Ectodermal cell (in vitro differentiated cells): ENCODE measurements around the gene KRTAP5-9.

Source experiments
- H3K27ac ChIP-seq: 2 replicates; pipeline ENCODE4 v1.7.0; 2013; ENCODE audit warnings: mild to moderate bottlenecking, low read depth, low read length; ENCODE audit not compliant: insufficient read depth, poor library complexity, severe bottlenecking
- H3K27me3 ChIP-seq: 2 replicates; pipeline ENCODE4 v1.7.0; 2013; ENCODE audit warnings: mild to moderate bottlenecking, low read length; ENCODE audit not compliant: insufficient read depth, control insufficient read depth, poor library complexity, severe bottlenecking
- H3K36me3 ChIP-seq: one replicate; pipeline ENCODE4 v1.7.0; 2013; ENCODE audit warnings: low read length; ENCODE audit not compliant: control insufficient read depth, insufficient read depth
- H3K4me1 ChIP-seq: one replicate; pipeline ENCODE4 v1.7.0; 2013; ENCODE audit warnings: low read length; ENCODE audit not compliant: control insufficient read depth, insufficient read depth
- H3K4me3 ChIP-seq: 2 replicates; pipeline ENCODE4 v1.7.0; 2013; ENCODE audit warnings: low read depth, low read length, control low read depth; ENCODE audit not compliant: insufficient read depth
- H3K9me3 ChIP-seq: 2 replicates; pipeline ENCODE4 v1.7.0; 2013; ENCODE audit warnings: mild to moderate bottlenecking, low read length, moderate library complexity; ENCODE audit not compliant: control insufficient read depth
- WGBS, 2 experiments: methylation state at CpG; one replicate each; pipeline ENCODE4 v1.1.7; 2013; ENCODE audit warnings: missing lambda C conversion rate in 2 of 2; 5-methylcytosine and 5-hydroxymethylcytosine counted together

KRTAP5-9 gene

DNA sequence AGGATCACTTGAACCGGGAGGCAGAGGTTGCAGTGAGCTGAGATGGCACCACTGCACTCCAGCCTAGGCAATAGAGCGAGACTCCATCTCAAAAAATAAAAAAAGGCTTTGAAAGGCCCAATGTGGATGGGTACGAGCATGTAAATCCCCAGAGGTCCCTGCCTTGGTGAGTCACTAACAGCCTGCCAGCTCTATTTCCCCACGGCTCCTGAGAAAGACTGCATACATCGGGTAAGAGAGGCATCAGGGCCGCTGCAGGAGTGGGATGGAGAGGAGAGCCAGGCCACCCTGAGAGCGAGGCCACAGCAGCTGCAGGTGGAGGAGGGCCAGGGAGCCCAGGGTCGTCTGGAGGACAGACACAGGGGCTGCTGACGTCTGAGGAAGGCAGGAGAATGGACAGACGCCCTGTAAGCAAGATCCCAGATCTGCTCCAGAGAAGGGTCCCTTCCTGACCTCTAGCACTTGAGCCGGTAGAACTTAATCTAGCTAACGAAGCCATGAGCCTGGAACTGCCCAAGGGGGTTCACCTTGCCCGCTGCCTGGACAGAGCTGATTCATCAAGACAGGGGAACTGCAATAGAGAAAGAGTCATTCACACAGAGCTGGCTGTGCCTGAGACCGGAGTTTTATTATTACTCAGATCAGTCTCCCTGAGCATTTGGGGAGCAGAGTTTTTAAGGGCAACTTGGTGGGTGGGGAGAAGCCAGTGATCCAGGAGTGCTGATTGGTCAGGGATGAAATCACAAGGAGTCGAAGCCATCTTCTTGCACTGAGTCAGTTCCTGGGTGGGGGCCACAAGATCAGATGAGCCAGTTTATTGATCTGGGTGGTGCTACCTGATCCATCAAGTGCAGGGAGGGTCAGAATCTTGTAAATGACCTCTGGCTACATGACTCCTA lies 5.1 kb upstream of the KRTAP5-9 start:
- no peaks in the 10 kb centered on the region for H3K9me3 ChIP-seq
- no peaks in the 10 kb centered on the region for H3K36me3 ChIP-seq
- no peaks in the 10 kb centered on the region for H3K4me1 ChIP-seq
- 88 to 89% methylated on average over 15 of the region's 15 CpGs for WGBS, 2 experiments
- H3K4me3 ChIP-seq, result no peak overlapping the region
- no peaks in the 10 kb centered on the region for H3K27me3 ChIP-seq
- H3K27ac ChIP-seq, result no peak overlapping the region

DNA sequence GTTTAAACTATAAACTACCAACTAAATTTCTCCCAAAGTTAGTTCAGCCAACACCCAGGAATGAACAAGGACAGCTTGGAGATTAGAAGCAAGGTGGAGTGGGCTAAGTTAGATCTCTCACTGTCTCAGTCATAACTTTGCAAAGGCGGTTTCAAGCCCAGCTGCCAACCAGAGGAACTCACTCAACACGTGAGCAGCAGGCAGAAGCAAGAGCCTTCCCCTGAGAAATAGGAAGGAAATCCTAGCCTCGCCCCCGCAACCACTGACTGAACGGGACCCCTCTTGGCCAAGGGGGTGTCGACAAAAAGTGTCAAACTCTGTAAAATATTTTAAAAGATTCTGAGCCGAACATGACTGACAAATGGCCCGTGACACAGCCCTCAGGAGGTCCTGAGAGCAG lies 4.4 kb upstream of the KRTAP5-9 start:
- 84 to 88% methylated on average over 8 of the region's 8 CpGs for WGBS, 2 experiments
- Histone ChIP-seq H3K36me3 (no peaks in the 10 kb centered on the region), H3K4me1 (no peaks in the 10 kb centered on the region), H3K9me3 (no peaks in the 10 kb centered on the region), H3K27me3 (no peaks in the 10 kb centered on the region), H3K27ac (no peak overlapping the region), H3K4me3 (no peak overlapping the region)

DNA sequence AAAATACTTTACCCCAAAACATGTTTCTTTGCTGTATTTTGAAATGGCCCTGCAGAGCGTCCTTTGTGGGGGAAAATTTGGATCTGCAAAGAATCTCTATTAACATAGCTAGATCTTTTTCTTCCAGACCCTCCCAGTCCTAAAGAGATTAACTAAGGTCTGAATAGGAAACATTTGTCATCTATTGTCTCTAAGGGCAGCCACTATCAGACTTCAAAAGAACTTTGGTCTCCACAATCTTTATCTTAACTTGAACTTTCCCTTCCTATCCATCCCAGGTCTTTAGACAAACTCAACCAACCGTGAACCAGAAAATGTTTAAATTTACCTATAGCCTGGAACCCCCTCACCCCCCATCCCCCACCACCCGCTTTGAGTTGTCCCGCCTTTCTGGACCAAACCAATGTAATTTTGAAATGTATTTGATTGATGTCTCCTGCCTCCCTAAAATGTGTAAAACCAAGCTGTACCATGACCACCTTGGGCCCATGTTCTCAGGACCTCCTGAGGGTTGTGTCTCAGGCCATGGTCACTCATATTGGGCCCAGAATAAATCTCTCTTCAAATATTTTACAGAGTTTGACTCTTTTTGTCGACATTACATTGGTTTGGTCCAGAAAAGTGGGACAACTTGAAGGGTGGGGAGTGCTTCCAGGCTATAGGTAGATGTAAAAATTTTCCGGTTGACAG lies 3.5 kb upstream of the KRTAP5-9 start:
- WGBS, 2 experiments, result 83% methylated on average over 3 to 6 of the region's 6 CpGs
- Histone ChIP-seq H3K9me3 (no peaks in the 10 kb centered on the region), H3K4me1 (no peaks in the 10 kb centered on the region), H3K27me3 (no peaks in the 10 kb centered on the region), H3K4me3 (no peak overlapping the region), H3K27ac (no peak overlapping the region), H3K36me3 (no peaks in the 10 kb centered on the region)

DNA sequence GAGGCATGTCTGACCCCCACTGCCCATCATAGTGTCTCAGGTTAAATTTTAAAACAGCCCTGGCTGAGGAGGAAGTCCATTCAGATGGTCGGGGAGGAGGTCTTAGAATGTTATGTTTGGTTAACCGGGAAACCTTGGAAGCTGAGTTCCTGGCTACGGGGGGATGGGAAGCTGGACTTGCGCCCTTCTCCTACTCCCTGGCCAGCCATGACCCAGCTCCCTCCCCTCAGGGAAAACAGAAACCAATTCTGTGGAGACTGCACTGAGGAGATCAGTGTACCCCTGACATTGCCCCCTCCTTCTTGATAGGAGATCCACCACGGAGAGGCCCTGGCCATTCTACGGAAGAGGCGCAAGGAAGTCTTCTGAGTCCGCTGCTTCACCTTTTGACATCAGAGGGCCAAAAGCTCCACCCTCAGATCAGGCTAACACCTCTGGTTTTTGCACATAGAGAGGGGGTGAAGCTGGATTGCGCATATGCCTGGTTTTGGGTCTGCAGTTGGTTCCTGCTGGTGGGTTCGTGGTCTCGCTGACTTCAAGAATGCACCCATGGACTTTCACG lies 2.7 kb upstream of the KRTAP5-9 start:
- Histone ChIP-seq H3K27ac (no peak overlapping the region), H3K27me3 (no peaks in the 10 kb centered on the region), H3K9me3 (no peaks in the 10 kb centered on the region), H3K4me1 (no peaks in the 10 kb centered on the region), H3K4me3 (no peak overlapping the region), H3K36me3 (no peaks in the 10 kb centered on the region)
- 94 to 95% methylated on average over 12 of the region's 12 CpGs for WGBS, 2 experiments

DNA sequence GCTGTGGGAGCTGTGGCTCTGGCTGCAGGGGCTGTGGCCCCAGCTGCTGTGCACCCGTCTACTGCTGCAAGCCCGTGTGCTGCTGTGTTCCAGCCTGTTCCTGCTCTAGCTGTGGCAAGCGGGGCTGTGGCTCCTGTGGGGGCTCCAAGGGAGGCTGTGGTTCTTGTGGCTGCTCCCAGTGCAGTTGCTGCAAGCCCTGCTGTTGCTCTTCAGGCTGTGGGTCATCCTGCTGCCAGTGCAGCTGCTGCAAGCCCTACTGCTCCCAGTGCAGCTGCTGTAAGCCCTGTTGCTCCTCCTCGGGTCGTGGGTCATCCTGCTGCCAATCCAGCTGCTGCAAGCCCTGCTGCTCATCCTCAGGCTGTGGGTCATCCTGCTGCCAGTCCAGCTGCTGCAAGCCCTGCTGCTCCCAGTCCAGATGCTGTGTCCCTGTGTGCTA lies 514 bp downstream of the KRTAP5-9 start:
- WGBS, 2 experiments, result 82 to 87% methylated on average over 5 of the region's 5 CpGs

DNA sequence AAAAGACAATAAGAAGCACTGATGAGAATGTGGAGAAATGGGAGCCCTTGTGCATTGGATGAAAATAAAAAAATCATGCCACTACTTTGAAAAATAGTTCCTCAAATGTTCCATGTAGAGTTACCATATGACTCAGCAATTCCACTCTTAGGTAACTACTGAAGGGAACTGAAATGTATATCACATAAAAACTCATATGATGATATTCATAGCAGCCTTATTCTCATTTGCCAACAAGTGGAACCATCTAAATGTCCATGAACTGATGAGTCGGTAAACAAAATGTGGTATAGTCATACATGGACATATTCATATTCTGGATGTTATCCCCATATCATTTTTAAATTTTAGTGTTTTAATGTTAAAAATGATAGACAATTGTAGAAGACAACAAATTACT lies 3.5 kb downstream of the KRTAP5-9 start:
- Histone ChIP-seq H3K27ac (no peak overlapping the region), H3K4me3 (no peak overlapping the region), H3K27me3 (no peaks in the 10 kb centered on the region), H3K9me3 (no peaks in the 10 kb centered on the region), H3K36me3 (no peaks in the 10 kb centered on the region), H3K4me1 (no peaks in the 10 kb centered on the region)
- WGBS, 2 experiments, result 100% methylated on average over 1 of the region's 1 CpG

More for the DNA sequence above, 514 bp downstream of the KRTAP5-9 start:
- Histone ChIP-seq H3K4me3 (no peak overlapping the region), H3K27ac (no peak overlapping the region), H3K36me3 (no peaks in the 10 kb centered on the region), H3K4me1 (no peaks in the 10 kb centered on the region), H3K9me3 (no peaks in the 10 kb centered on the region), H3K27me3 (no peaks in the 10 kb centered on the region)

DNA sequence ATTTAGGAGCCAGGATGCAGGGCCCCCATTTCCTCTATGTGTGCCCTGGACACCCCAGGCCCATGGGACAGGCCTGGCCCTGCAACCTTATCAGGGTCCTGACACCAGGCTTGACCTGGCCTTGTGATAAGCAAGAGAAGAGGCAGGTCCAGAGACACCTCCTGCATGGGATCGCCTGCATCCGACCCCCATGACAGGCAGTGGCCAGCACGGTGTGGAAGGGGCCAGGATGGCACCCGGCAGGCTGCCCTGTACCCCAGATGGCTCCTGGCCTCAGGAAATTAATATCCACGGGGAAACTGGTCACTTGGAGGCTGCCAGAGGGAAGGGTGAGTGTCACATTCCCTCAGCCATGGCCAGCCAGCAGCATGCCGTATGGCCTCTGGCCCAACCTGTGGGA lies 6.8 kb downstream of the KRTAP5-9 start:
- Histone ChIP-seq H3K27ac (no peak overlapping the region), H3K4me3 (no peak overlapping the region), H3K27me3 (no peaks in the 10 kb centered on the region), H3K36me3 (no peaks in the 10 kb centered on the region), H3K9me3 (no peaks in the 10 kb centered on the region), H3K4me1 (no peaks in the 10 kb centered on the region)
- WGBS, 2 experiments, result 92 to 94% methylated on average over 6 of the region's 6 CpGs

DNA sequence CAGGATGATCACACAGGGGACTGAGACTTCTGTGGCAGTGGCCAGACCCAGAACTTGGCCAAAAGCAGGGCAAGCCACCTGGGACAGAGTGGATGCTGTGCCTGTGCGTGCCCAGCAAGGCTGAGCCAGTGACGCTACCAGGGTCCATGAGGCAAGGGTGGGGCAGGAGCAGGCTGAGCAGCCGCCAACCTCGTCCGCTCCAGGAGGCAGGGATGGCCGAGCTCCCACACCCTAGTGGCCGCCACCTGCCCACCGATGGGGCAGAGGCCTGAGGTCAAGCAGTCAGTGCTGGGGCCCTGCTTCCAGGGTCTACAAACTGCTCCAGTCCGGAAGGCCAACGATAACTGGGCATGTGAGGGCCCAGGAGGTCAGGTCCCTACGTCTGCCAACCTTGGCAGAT lies 7.3 kb downstream of the KRTAP5-9 start:
- WGBS, 2 experiments, result 94% methylated on average over 11 of the region's 11 CpGs
- H3K27ac ChIP-seq, result no peak overlapping the region
- H3K4me1 ChIP-seq, result no peaks in the 10 kb centered on the region

DNA sequence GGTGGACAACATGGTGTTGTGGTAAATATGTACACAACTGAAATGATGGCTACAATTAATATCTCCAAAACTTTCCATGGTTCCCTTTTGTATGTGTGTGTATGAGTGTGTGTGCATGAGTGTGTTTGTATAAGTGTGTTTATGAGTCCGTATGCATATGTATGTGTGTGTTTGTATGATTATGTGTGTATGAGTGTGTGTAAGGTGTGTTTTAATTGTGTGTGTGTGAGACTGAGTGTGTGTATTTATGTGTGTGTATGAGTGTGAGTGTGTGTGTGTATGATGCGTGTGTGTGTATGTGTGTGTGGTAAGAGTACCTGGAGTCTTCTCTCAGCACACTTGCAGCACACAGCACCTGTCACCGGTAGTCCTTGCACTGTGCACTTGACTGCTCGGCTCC lies 7.8 kb downstream of the KRTAP5-9 start:
- Histone ChIP-seq H3K4me3 (no peak overlapping the region), H3K4me1 (no peaks in the 10 kb centered on the region), H3K27me3 (no peaks in the 10 kb centered on the region), H3K36me3 (no peaks in the 10 kb centered on the region), H3K27ac (no peak overlapping the region), H3K9me3 (no peaks in the 10 kb centered on the region)
- WGBS, 2 experiments, result 87 to 94% methylated on average over 4 of the region's 4 CpGs

More for the DNA sequence above, 7.3 kb downstream of the KRTAP5-9 start:
- no peaks in the 10 kb centered on the region for H3K36me3 ChIP-seq
- no peaks in the 10 kb centered on the region for H3K27me3 ChIP-seq
- no peaks in the 10 kb centered on the region for H3K9me3 ChIP-seq
- no peak overlapping the region for H3K4me3 ChIP-seq

DNA sequence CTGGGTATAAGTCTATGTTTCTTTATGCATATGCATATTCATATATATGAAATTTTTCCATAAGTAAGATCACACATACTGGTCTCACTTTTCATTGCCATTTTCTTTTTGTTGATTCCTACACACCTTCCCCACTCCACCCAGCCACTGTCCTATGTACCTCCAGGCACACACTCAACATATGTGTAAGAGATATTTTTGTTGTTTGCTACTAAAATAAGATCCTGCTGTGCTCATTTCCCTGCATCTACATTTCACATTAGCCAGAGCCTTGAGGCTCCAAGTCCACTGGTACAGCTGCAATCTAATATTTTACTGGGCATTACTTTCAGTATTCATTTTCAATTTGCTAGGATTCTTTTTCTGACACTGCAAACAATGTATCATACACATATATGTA lies 9.0 kb downstream of the KRTAP5-9 start:
- H3K27me3 ChIP-seq, result no peaks in the 10 kb centered on the region
- H3K27ac ChIP-seq, result no peak overlapping the region
- no peaks in the 10 kb centered on the region for H3K4me1 ChIP-seq
- no peak overlapping the region for H3K4me3 ChIP-seq
- no peaks in the 10 kb centered on the region for H3K36me3 ChIP-seq
- H3K9me3 ChIP-seq, result no peaks in the 10 kb centered on the region
